Neutrophil (primary cell): ENCODE measurements around the gene KLRK1.

Source experiments
- H3K27ac ChIP-seq: fragments of 200-600 bp; sonication (generic); 2 replicates; pipeline ENCODE4 v1.5.1; 2016; ENCODE audit warnings: mild to moderate bottlenecking, moderate library complexity
- H3K27me3 ChIP-seq: fragments of 200-600 bp; sonication (generic); 2 replicates; pipeline ENCODE4 v1.6.0; 2016; ENCODE audit warnings: mild to moderate bottlenecking
- H3K36me3 ChIP-seq: fragments of 200-600 bp; sonication (generic); 2 replicates; pipeline ENCODE4 v1.5.1; 2017
- H3K4me1 ChIP-seq, 2 experiments: fragments of 200-600 bp in 1 of 2; sonication (generic) in 1 of 2; 1 replicate in 1 of 2; 2 replicates in 1 of 2; pipeline versions ENCODE4 v1.5.1 to v1.6.1; 2013 to 2016; ENCODE audit warnings: low read depth in 1 of 2, low read length in 1 of 2, mild to moderate bottlenecking in 1 of 2, moderate library complexity in 1 of 2; ENCODE audit not compliant: control insufficient read depth in 1 of 2, insufficient read depth in 1 of 2
- H3K4me3 ChIP-seq, 2 experiments: fragments of 200-600 bp in 1 of 2; sonication (generic) in 1 of 2; 1 replicate in 1 of 2; 2 replicates in 1 of 2; pipeline ENCODE4 v1.5.1; 2013 to 2016; ENCODE audit warnings: low read depth in 1 of 2, low read length in 1 of 2, mild to moderate bottlenecking in 1 of 2, moderate library complexity in 1 of 2
- H3K9me3 ChIP-seq: fragments of 200-600 bp; sonication (generic); 2 replicates; pipeline ENCODE4 v1.5.1; 2016
- TF ChIP-seq, protein P1 (sequence below): fragments of 200-600 bp; sonication (generic); IDR thresholded peaks from 2 replicates; pipeline ENCODE4 v1.5.1; 2016; ENCODE audit warnings: antibody characterized with exemption

The KLRK1 gene

DNA sequence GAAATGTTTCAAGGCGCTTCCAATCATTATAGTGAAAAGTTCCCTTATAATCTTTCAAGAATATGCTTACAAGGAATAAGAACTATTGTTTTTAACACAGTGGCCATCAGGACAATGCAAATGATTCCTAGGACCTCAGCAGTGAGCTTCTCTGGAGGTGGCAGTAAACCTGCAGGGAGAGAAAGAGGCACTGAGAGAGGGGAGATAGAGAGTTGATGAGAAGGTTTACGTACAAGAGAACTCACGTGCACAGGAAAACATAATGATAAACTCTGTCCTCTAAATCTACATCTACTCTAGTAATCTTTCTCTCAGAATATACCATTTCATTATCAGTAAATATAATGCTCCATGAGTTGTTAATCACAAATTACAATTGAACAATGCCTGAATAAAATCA is 19.0 kb upstream of the KLRK1 start:
- no peak overlapping the region for H3K4me3 ChIP-seq

DNA sequence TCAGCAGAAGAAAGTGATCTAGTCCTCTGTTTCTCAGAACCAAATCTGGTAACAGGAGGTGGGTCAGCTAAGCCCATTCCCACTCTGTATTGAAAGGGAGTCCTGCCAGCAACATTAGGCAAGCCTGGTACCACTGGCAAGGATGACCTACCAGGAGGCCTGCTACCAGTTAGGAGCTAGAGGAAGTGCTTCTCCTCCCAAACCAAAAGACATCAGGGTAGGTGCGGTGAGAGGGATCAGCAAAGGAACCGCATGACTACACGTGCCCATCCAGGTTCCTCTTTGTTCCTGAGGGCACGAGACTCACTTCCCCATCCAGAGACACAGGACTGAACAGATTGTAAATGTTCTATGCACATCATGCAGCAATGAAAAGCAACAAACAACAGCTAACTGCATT is 16.9 kb upstream of the KLRK1 start:
- no peaks in the 10 kb centered on the region for H3K4me1 ChIP-seq
- no peak overlapping the region for H3K4me3 ChIP-seq
- no peaks in the 10 kb centered on the region for H3K36me3 ChIP-seq
- no peak overlapping the region for H3K27ac ChIP-seq
- TF ChIP-seq, protein P1, sequence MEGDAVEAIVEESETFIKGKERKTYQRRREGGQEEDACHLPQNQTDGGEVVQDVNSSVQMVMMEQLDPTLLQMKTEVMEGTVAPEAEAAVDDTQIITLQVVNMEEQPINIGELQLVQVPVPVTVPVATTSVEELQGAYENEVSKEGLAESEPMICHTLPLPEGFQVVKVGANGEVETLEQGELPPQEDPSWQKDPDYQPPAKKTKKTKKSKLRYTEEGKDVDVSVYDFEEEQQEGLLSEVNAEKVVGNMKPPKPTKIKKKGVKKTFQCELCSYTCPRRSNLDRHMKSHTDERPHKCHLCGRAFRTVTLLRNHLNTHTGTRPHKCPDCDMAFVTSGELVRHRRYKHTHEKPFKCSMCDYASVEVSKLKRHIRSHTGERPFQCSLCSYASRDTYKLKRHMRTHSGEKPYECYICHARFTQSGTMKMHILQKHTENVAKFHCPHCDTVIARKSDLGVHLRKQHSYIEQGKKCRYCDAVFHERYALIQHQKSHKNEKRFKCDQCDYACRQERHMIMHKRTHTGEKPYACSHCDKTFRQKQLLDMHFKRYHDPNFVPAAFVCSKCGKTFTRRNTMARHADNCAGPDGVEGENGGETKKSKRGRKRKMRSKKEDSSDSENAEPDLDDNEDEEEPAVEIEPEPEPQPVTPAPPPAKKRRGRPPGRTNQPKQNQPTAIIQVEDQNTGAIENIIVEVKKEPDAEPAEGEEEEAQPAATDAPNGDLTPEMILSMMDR, result no peak
- no peaks in the 10 kb centered on the region for H3K9me3 ChIP-seq
- peaks cover 77% of the 10 kb centered on the region for H3K27me3 ChIP-seq

More for the DNA sequence above, 19.0 kb upstream of the KLRK1 start:
- TF ChIP-seq, protein P1, result no peak
- no peak overlapping the region for H3K27ac ChIP-seq
- H3K36me3 ChIP-seq, result no peaks in the 10 kb centered on the region
- peaks cover 86% of the 10 kb centered on the region for H3K27me3 ChIP-seq
- H3K9me3 ChIP-seq, result no peaks in the 10 kb centered on the region
- no peaks in the 10 kb centered on the region for H3K4me1 ChIP-seq

DNA sequence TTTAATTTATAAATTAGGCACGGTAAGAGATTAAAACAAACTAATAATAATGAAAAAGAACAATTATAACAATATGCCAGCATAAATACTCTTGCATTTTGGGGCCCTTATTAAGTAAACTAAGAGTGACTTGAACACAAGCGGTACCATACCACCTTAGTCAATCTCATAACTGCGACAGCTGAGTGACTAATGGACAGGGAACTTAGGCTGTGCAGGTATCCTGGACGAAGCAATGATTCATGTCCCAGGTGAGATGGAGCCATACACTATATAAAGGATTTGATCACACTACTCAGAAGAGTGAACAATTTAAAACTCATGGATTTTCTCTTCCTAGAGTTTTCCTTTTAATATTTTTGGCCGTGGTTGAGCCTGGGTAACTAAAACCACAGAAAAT is 15.5 kb upstream of the KLRK1 start:
- Histone ChIP-seq H3K27me3 (peaks cover 75% of the 10 kb centered on the region), H3K4me3 (no peak overlapping the region), H3K9me3 (no peaks in the 10 kb centered on the region), H3K4me1 (no peaks in the 10 kb centered on the region), H3K36me3 (no peaks in the 10 kb centered on the region), H3K27ac (no peak overlapping the region)
- TF ChIP-seq, protein P1, result no peak

DNA sequence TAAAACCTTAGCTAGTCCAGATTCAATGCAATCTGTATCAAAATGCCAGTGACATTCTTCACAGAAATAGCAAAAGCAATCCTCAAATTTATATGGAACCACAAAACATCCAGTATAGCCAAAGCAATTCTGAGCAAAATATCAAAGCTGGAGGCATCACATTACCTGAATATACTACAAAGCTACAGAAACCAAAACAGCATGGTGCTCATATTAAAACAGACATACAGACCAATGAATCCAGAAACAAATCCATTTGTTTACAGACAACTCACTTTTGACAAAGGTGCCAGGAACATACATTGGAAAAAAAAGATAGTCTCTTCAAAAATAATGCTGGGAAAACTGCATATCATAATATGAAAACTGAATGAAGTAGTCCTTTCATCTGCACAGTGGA is 15.0 kb upstream of the KLRK1 start:
- H3K4me1 ChIP-seq, result no peaks in the 10 kb centered on the region
- H3K36me3 ChIP-seq, result no peaks in the 10 kb centered on the region
- peaks cover 75% of the 10 kb centered on the region for H3K27me3 ChIP-seq
- H3K9me3 ChIP-seq, result no peaks in the 10 kb centered on the region
- TF ChIP-seq, protein P1, result no peak
- no peak overlapping the region for H3K27ac ChIP-seq
- no peak overlapping the region for H3K4me3 ChIP-seq

DNA sequence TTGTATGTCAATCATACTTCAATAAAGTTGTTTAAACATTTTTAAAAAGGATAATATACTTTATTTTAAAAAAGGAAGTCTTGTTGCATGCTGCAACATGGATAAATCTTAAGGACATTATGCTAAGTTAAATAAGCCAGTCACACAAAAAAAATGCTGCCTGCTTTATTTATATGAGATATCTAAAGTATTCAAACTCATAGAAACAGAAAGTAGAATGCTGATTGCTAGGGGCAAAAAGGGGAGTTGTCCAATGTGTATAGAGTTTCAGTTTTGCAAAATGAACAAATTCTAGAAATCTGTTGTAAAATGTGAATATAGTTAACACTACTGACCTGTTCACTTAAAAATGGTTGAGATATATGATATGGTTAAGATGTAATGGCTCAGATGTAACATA is 11.0 kb upstream of the KLRK1 start:
- Histone ChIP-seq H3K9me3 (no peaks in the 10 kb centered on the region), H3K36me3 (no peaks in the 10 kb centered on the region), H3K4me3 (no peak overlapping the region), H3K27me3 (peaks cover 57% of the 10 kb centered on the region), H3K27ac (no peak overlapping the region), H3K4me1 (peaks cover under 1 to 1% of the 10 kb centered on the region in 2 experiments)
- TF ChIP-seq, protein P1, result no peak

DNA sequence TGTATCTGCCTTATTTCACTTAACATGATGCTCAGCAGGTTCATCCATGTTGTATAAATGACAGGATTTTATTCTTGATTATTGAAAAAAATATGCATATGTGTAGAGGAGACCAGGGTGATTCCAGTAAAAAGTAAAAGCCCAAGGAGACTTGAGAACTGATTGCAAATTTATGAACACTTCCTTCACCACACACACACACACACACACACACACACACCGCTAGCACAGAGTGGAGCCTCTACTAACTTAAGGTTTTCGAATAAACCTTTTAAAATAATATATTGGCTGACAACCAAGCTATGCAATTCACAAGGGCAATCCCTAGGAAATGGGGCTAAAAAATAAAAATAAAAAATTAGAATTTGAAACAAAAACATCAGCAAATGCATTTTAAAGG is 8.3 kb upstream of the KLRK1 start:
- Histone ChIP-seq H3K27ac (no peak overlapping the region), H3K9me3 (no peaks in the 10 kb centered on the region), H3K36me3 (no peaks in the 10 kb centered on the region), H3K27me3 (peaks cover 57% of the 10 kb centered on the region), H3K4me3 (no peak overlapping the region), H3K4me1 (peaks cover 5 to 7% of the 10 kb centered on the region in 2 experiments)
- TF ChIP-seq, protein P1, result no peak
